Osteocyte (in vitro differentiated cells): Measurements from ENCODE around the gene CYP19A1. TPM values are rescaled to one million over a fixed set of nuclear protein-coding genes. Genes with fewer than 3 reads are reported as not detected.

ENCODE experiments used
- DNase-seq: peaks from one replicate; pipeline ENCODE4 v3.0.0; 2021; ENCODE audit warnings: mixed read lengths; ENCODE audit not compliant: unreplicated experiment; ENCODE audit errors: extremely low spot score
- H3K27ac Mint-ChIP-seq: one replicate; pipeline ENCODE4 v1.8.0; 2021; ENCODE audit warnings: mild to moderate bottlenecking, mixed read lengths; ENCODE audit not compliant: unreplicated experiment
- H3K27me3 Mint-ChIP-seq: one replicate; pipeline ENCODE4 v1.8.0; 2021; ENCODE audit warnings: mixed read lengths; ENCODE audit not compliant: unreplicated experiment
- H3K36me3 Mint-ChIP-seq: one replicate; pipeline ENCODE4 v1.8.0; 2021; ENCODE audit warnings: mixed read lengths; ENCODE audit not compliant: unreplicated experiment
- H3K4me1 Mint-ChIP-seq: one replicate; pipeline ENCODE4 v1.8.0; 2021; ENCODE audit warnings: mixed read lengths; ENCODE audit not compliant: unreplicated experiment
- H3K4me3 Mint-ChIP-seq: one replicate; pipeline ENCODE4 v1.8.0; 2021; ENCODE audit warnings: mild to moderate bottlenecking, moderate library complexity, mixed read lengths; ENCODE audit not compliant: unreplicated experiment
- H3K9me3 Mint-ChIP-seq: one replicate; pipeline ENCODE4 v1.8.0; 2021; ENCODE audit warnings: mixed read lengths; ENCODE audit not compliant: unreplicated experiment
- total RNA-seq: library from RNA; stranded (reverse); gene quantifications from 2 replicates; pipeline ENCODE4 v1.2.1, GENCODE V29; 2021
- TF ChIP-seq, protein P1 (sequence below): fragments of 200-600 bp; sonication (generic); IDR thresholded peaks from 2 replicates; pipeline ENCODE4 v1.5.0; 2021; ENCODE audit warnings: antibody characterized with exemption, mild to moderate bottlenecking, moderate library complexity

The CYP19A1 gene
- total RNA-seq, 1 donor from 2014 or later = not detected

DNA sequence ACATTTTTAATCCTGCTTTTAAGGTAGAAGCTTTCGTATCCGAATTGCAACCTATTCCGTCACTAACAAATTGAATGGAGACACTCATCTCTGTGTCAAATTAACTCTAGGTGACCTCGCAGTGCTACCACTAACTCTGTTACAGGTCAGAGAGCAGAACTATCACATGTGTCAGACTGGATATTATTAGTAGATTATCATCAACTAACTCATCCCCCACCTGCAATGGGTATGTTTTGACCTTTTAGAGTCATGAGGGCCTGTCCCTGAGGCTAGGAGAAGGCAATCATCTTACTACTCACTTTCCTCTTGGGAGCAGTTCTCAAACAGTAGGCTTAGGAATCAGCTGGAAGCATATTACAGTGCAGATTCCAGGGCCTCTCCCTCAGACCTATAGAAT lies 5.1 kb upstream of the CYP19A1 start:
- Mint-ChIP-seq H3K27me3 (peaks cover 55% of the 10 kb centered on the region), H3K36me3 (no peaks in the 10 kb centered on the region), H3K27ac (no peak overlapping the region), H3K4me3 (no peak overlapping the region), H3K4me1 (peaks cover 2% of the 10 kb centered on the region), H3K9me3 (no peaks in the 10 kb centered on the region)
- no peak for DNase-seq
- TF ChIP-seq, protein P1, sequence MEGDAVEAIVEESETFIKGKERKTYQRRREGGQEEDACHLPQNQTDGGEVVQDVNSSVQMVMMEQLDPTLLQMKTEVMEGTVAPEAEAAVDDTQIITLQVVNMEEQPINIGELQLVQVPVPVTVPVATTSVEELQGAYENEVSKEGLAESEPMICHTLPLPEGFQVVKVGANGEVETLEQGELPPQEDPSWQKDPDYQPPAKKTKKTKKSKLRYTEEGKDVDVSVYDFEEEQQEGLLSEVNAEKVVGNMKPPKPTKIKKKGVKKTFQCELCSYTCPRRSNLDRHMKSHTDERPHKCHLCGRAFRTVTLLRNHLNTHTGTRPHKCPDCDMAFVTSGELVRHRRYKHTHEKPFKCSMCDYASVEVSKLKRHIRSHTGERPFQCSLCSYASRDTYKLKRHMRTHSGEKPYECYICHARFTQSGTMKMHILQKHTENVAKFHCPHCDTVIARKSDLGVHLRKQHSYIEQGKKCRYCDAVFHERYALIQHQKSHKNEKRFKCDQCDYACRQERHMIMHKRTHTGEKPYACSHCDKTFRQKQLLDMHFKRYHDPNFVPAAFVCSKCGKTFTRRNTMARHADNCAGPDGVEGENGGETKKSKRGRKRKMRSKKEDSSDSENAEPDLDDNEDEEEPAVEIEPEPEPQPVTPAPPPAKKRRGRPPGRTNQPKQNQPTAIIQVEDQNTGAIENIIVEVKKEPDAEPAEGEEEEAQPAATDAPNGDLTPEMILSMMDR = no peak

DNA sequence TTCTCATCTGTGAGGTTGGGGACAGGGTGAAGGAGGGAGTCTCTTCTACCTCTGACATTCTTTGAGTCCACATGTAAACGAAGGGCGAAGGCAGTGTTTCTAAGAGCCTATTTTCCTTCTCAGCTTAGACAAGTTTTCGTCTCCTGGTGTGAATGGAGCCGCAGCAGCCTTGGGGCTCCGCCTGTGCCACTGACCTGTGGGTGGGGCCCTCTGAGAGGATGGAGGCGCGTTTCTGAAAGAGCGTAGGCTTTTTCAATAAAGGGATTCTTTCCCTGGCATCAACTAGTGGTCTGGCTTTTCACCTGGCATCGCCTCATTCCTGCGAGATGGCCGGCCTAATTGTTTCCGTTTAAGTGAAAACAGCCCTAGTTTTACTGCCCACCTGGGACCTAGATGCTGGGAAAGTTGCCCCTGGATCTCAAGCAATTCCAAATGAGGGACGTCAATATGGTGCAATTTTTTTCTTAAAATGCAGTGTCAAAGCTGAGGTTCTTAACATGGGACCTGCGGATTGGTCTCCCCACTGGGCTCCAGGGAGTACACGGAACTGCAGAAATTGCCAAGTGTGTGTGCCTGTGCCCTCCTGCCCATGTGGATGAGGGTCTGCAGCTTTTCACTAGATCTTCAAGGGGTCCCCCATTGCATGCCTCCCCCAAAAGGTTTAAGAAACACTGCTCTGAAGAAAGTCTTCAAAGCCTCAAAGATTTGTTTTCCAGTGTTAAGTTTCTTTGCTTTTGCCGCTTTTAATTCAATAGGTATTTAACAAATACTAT lies 4.0 kb upstream of the CYP19A1 start:
- H3K27ac Mint-ChIP-seq = no peak overlapping the region
- TF ChIP-seq, protein P1 = no peak
- no peak overlapping the region for H3K4me3 Mint-ChIP-seq
- peaks cover 51% of the 10 kb centered on the region for H3K27me3 Mint-ChIP-seq
- no peaks in the 10 kb centered on the region for H3K36me3 Mint-ChIP-seq
- peaks cover 2% of the 10 kb centered on the region for H3K4me1 Mint-ChIP-seq
- no peak for DNase-seq
- no peaks in the 10 kb centered on the region for H3K9me3 Mint-ChIP-seq

DNA sequence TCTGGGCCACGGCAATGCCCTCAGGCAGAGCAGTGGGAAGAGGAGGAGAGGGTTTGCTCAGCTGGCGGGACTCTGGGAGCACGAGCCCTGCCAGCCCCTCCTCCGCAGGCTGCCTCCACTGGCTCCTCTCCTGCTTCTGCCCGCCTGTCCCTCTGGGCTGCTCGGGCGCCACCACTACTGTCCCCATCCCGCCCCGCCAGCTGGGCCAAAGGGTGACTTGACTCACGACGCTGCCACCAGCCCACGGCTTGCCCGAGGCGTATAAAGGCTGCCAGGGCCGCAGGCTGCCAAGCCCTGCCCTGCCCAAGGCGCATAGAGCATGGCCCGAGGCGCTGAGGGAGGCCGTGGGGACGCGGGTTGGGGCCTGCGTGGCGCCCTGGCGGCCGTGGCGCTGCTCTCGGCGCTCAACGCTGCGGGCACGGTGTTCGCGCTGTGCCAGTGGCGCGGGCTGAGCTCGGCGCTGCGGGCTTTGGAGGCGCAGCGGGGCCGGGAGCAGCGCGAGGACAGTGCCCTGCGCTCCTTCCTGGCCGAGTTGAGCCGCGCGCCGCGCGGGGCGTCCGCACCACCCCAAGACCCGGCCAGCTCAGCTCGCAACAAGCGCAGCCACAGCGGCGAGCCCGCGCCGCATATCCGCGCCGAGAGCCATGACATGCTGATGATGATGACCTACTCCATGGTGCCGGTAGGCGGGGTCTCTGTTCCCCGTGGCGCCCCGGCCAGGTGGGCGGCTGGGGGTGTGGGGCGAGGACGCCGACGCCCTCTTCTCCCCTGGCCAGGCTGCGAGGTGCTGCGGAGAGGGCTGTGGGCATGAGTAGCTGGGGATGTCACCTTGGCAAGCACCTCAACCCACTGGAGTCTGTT lies 3.2 kb upstream of the CYP19A1 start, which contains the start of gene GLDN:
TSS of gene GLDN (plus strand) at position 290 of the 861 bp plus-strand sequence. CDS start at position 320, 30 bp downstream.
- H3K36me3 Mint-ChIP-seq = no peaks in the 10 kb centered on the region
- TF ChIP-seq, protein P1 = no peak
- no peak for DNase-seq
- no peaks in the 10 kb centered on the region for H3K9me3 Mint-ChIP-seq
- peaks cover 2% of the 10 kb centered on the region for H3K4me1 Mint-ChIP-seq
- H3K4me3 Mint-ChIP-seq = no peak within 1 kb of the TSS
- H3K27ac Mint-ChIP-seq = no peak within 1 kb of the TSS
- H3K27me3 Mint-ChIP-seq = peaks cover 45% of the 10 kb centered on the region

DNA sequence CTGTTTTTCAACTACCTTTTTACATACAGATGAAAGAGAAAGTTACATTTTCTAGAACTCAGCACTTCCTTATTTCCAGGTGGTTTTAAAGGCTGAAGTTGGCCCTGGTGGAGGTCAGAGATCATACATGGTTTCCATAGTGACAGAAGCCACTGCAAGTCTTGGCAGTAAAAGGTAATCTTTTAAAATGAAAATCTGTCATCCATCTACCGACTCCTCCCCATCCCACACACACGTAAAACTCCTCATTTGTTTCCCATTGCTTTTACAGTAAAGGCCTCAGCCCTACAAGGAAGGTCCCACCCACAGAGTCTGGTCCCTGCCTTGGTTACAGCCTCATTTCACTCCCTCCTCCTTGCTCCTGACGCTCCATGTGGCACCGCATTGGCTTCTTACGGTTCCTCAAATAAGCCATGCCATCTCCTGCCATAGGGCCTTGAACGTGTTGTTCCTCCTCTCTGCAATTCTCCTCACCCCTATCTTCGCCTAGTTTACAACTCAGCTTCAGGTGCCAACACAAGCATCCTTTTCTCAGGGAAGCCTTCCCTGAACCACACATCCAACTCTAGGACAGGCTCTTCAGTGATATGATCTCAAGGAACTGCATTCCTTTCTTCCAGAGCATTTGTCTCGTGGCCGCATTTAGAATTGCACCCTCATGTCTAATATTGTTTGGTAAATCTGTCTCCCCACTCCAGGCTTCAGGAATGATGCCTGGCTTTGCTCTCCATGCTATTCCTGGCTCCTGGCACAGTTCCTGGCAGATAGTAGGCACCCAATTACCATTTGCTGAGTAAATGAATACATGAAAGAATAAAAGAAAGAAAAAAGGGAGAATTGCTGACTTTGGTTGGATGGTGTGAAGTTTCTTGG lies 2.6 kb downstream of the CYP19A1 start:
- Mint-ChIP-seq H3K9me3 (no peaks in the 10 kb centered on the region), H3K27me3 (peaks cover 15% of the 10 kb centered on the region)

More for the DNA sequence above, 2.6 kb downstream of the CYP19A1 start:
- no peak for DNase-seq
- Mint-ChIP-seq H3K36me3 (no peaks in the 10 kb centered on the region), H3K4me1 (no peaks in the 10 kb centered on the region), H3K27ac (no peak overlapping the region), H3K4me3 (no peak overlapping the region)
- TF ChIP-seq, protein P1 = no peak
